HepG2 (cell line): Measurements from ENCODE around the gene NOL4L. TPM values are rescaled to one million over a fixed set of nuclear protein-coding genes. Genes with fewer than 3 reads are reported as not detected.

Experiments used
- ARID4A ChIP-seq: sonication (generic); formaldehyde crosslinking; IDR thresholded peaks from 2 replicates; pipeline ENCODE4 v1.5.0; 2020; ENCODE audit warnings: mild to moderate bottlenecking, missing genetic modification reagents, borderline replicate concordance
- CSRNP1 ChIP-seq: sonication (generic); formaldehyde crosslinking; IDR thresholded peaks from 2 replicates; pipeline ENCODE4 v1.8.1; 2023; ENCODE audit warnings: mild to moderate bottlenecking, missing genetic modification reagents
- KDM2A ChIP-seq: sonication (generic); formaldehyde crosslinking; IDR thresholded peaks from 2 replicates; pipeline ENCODE4 v1.4.0; 2020; ENCODE audit warnings: low read depth, missing genetic modification reagents, borderline replicate concordance
- MXD1 ChIP-seq: sonication (generic); formaldehyde crosslinking; IDR thresholded peaks from 2 replicates; pipeline ENCODE4 v1.4.0; 2020; ENCODE audit warnings: mild to moderate bottlenecking, missing genetic modification reagents
- NONO ChIP-seq, 2 experiments: fragments of 450-650 bp in 1 of 2; sonication (generic) in 1 of 2; formaldehyde crosslinking in 1 of 2; IDR thresholded peaks in 1 of 2; conservative IDR thresholded peaks in 1 of 2; 2 replicates each; pipeline versions ENCODE4 v1.6.1 to v1.8.0; 2017 to 2022; ENCODE audit warnings: mild to moderate bottlenecking in 1 of 2, missing genetic modification reagents in 1 of 2, moderate library complexity in 1 of 2
- NR2F2 ChIP-seq: IDR thresholded peaks from 2 replicates; pipeline ENCODE4 v1.6.1; 2012; ENCODE audit warnings: low read depth, inconsistent platforms, borderline replicate concordance
- RORA ChIP-seq: sonication (generic); formaldehyde crosslinking; IDR thresholded peaks from 2 replicates; pipeline ENCODE4 v1.5.0; 2020; ENCODE audit warnings: mild to moderate bottlenecking, missing genetic modification reagents, moderate library complexity
- SALL1 ChIP-seq: sonication (generic); formaldehyde crosslinking; IDR thresholded peaks from 2 replicates; pipeline ENCODE4 v1.8.0; 2022; ENCODE audit warnings: mild to moderate bottlenecking, missing genetic modification reagents
- SCMH1 ChIP-seq: sonication (generic); formaldehyde crosslinking; IDR thresholded peaks from 2 replicates; pipeline ENCODE4 v1.9.0; 2021; ENCODE audit warnings: missing genetic modification reagents, mild to moderate bottlenecking, borderline replicate concordance
- TOE1 ChIP-seq: sonication (generic); formaldehyde crosslinking; IDR thresholded peaks from 2 replicates; pipeline ENCODE4 v1.4.0; 2020; ENCODE audit warnings: mild to moderate bottlenecking, missing genetic modification reagents
- TRIM24 ChIP-seq: sonication (generic); formaldehyde crosslinking; IDR thresholded peaks from 2 replicates; pipeline ENCODE4 v1.8.0; 2022; ENCODE audit warnings: mild to moderate bottlenecking, missing genetic modification reagents
- YEATS4 ChIP-seq: sonication (generic); formaldehyde crosslinking; IDR thresholded peaks from 2 replicates; pipeline ENCODE4 v1.4.0; 2020; ENCODE audit warnings: missing genetic modification reagents, borderline replicate concordance
- ZBTB49 ChIP-seq: sonication (generic); formaldehyde crosslinking; IDR thresholded peaks from 2 replicates; pipeline ENCODE4 v1.4.0; 2020; ENCODE audit warnings: missing genetic modification reagents, borderline replicate concordance
- ZGPAT ChIP-seq: IDR thresholded peaks from 2 replicates; pipeline ENCODE4 v1.6.1; 2016; ENCODE audit warnings: mild to moderate bottlenecking
- ZNF780A ChIP-seq: sonication (generic); formaldehyde crosslinking; IDR thresholded peaks from 2 replicates; pipeline ENCODE4 v1.8.0; 2022; ENCODE audit warnings: mild to moderate bottlenecking, missing genetic modification reagents, moderate library complexity
- ZNF83 ChIP-seq: sonication (generic); formaldehyde crosslinking; IDR thresholded peaks from 2 replicates; pipeline ENCODE4 v1.4.0; 2020; ENCODE audit warnings: missing genetic modification reagents, mild to moderate bottlenecking, borderline replicate concordance
- ZSCAN22 ChIP-seq: sonication (generic); formaldehyde crosslinking; IDR thresholded peaks from 2 replicates; pipeline ENCODE4 v1.4.0; 2020; ENCODE audit warnings: mild to moderate bottlenecking, missing genetic modification reagents
- polyA plus RNA-seq, 8 experiments: library from polyadenylated mRNA; depleted of rRNA in 3 of 8; stranded (reverse) in 7 of 8; unstranded in 1 of 8; fragments of >200 nt; fragmentation: Illumina TruSeq in 4 of 8; extraction: Trizol in 4 of 8; gene quantifications; 2 replicates each; pipeline versions ENCODE4 v1.2.1 to v1.2.3, GENCODE V29; 2011 to 2016; ENCODE audit warnings: low read depth in 4 of 8, missing spikeins in 1 of 8, mixed read lengths in 1 of 8; ENCODE audit not compliant: insufficient read depth in 1 of 8
- total RNA-seq, 5 experiments: library from RNA; depleted of rRNA; stranded (reverse); fragments of >200 nt; fragmentation: Illumina TruSeq; extraction: Trizol; gene quantifications; 2 replicates each; pipeline ENCODE4 v1.2.3, GENCODE V29; 2016; ENCODE audit warnings: low read depth in 1 of 5

The NOL4L gene
- total and polyA plus RNA-seq, 2 of the 13 experiments (the other 11 are each of a cell fraction or from before 2014, with no cell fraction given): 16.6 to 35.4 TPM

GRCh38 chr20:32581839-32582658 lies 3.1 kb downstream of the NOL4L start (continued):
- TF ChIP-seq YEATS4 (CRISPR knock-in tag) (no peak), ZNF780A (CRISPR knock-in tag) (no peak), ZBTB49 (CRISPR knock-in tag) (no peak), TRIM24 (no peak), ZGPAT (peak; percentile 4; the same call in 1 of the 2 replicates), ZSCAN22 (0 out of 2 replicates have a peak, but pooled peaks have one; percentile 16), SCMH1 (no peak), NR2F2 (no peak), TOE1 (0 out of 2 replicates have a peak, but pooled peaks have one; percentile 50), ZNF83 (CRISPR knock-in tag) (no peak), NONO (IDR thresholded peaks at IDR 0.05) (no peak), NONO (CRISPR knock-in tag; conservative IDR thresholded peaks at IDR 0.05) (0 out of 2 replicates have a peak, but pooled peaks have one; percentile 44), SALL1 (peak; percentile 44), KDM2A (no peak; the same call in 1 of the 2 replicates), RORA (CRISPR knock-in tag) (no peak), ARID4A (CRISPR knock-in tag) (no peak), MXD1 (peak; percentile 69; the same call in 1 of the 2 replicates), CSRNP1 (CRISPR knock-in tag) (no peak; the same call in 1 of the 2 replicates)
